Testis (tissue), 3 donors: ENCODE results near the gene GRIP2. TPM values are rescaled to one million over a fixed set of nuclear protein-coding genes. Genes with fewer than 3 reads are reported as not detected.

Experiments
- DNase-seq: peaks from one replicate; pipeline ENCODE4 v3.0.0-alpha.2; 2019
- H3K27ac ChIP-seq, 2 donors: fragments of 200-600 bp; sonication (generic); one replicate each; pipeline ENCODE4 v1.5.1; 2019
- H3K27me3 ChIP-seq: fragments of 200-600 bp; sonication (generic); one replicate; pipeline ENCODE4 v1.5.1; 2019
- H3K36me3 ChIP-seq: fragments of 200-600 bp; sonication (generic); one replicate; pipeline ENCODE4 v1.5.1; 2017; ENCODE audit warnings: low read depth; ENCODE audit errors: missing control alignments
- H3K4me1 ChIP-seq: fragments of 200-600 bp; sonication (generic); one replicate; pipeline ENCODE4 v1.5.1; 2019
- H3K4me3 ChIP-seq, 2 donors: fragments of 200-600 bp; sonication (generic); one replicate each; pipeline ENCODE4 v1.5.1; 2017 to 2019
- H3K9me3 ChIP-seq: fragments of 200-600 bp; sonication (generic); one replicate; pipeline ENCODE4 v1.5.1; 2017
- CTCF ChIP-seq, 3 experiments: fragments of 450-650 bp in 2 of 3; fragments of 200-600 bp in 1 of 3; sonication (generic) in 1 of 3; IDR thresholded peaks; one replicate each; pipeline ENCODE4 v1.5.1; 2016 to 2019; ENCODE audit warnings: antibody characterized with exemption in 3 of 3, mild to moderate bottlenecking in 2 of 3, moderate library complexity in 1 of 3
- POLR2A ChIP-seq: fragments of 450-650 bp; IDR thresholded peaks from one replicate; pipeline ENCODE4 v1.6.1; 2017; ENCODE audit warnings: antibody characterized with exemption, mild to moderate bottlenecking, moderate library complexity
- WGBS, 2 donors: methylation state at CpG; one replicate each; pipeline ENCODE4 v1.1.5; 2018; 5-methylcytosine and 5-hydroxymethylcytosine counted together
- intact Hi-C: fragments of 100-400 bp; cut with DNase I; formaldehyde crosslinking; loops from one replicate; pipeline ENCODE4 v1.15.1; 2023; ENCODE audit warnings: low total_unique reads
- polyA plus RNA-seq: library from polyadenylated mRNA; stranded (reverse); fragments of 350-450 nt; fragmentation: Illumina TruSeq; extraction: RNeasy Lipid Tissue Mini Kit (QIAGEN cat#74804); gene quantifications from one replicate; pipeline ENCODE4 v1.2.3, GENCODE V29; 2014; ENCODE audit warnings: low read depth, low replicate concordance; ENCODE audit not compliant: insufficient read depth
- total RNA-seq, 2 donors: library from RNA; depleted of rRNA; stranded (reverse); fragments of >200 nt; gene quantifications; one replicate each; pipeline ENCODE4 v1.2.3, GENCODE V29; 2016

The GRIP2 gene
- total and polyA plus RNA-seq, 3 donors from 2014 or later, result 2.4 to 3.2 (median 2.7) TPM

GRCh38 chr3:14446988-14447570 lies 93.1 kb downstream of the GRIP2 start:
- Histone ChIP-seq H3K27me3 (no peaks in the 10 kb centered on the region), H3K9me3 (no peaks in the 10 kb centered on the region), H3K4me3 (no peak overlapping the region), H3K27ac (no peak overlapping the region), H3K4me1 (peaks cover 6% of the 10 kb centered on the region), H3K36me3 (no peaks in the 10 kb centered on the region)
- 100% methylated on average over 1 of the region's 1 CpG for WGBS, 2 donors
- intact Hi-C loops, result no loop called here
- TF ChIP-seq CTCF (IDR thresholded peaks at IDR 0.05), result no peak
- no peak for TF ChIP-seq POLR2A
- no peak for DNase-seq

GRCh38 chr3:14445773-14446172 lies 94.4 kb downstream of the GRIP2 start:
- Histone ChIP-seq H3K4me3 (no peak overlapping the region), H3K4me1 (no peaks in the 10 kb centered on the region), H3K36me3 (no peaks in the 10 kb centered on the region), H3K27ac (no peak overlapping the region), H3K9me3 (no peaks in the 10 kb centered on the region), H3K27me3 (no peaks in the 10 kb centered on the region)
- intact Hi-C loops, result no loop called here
- TF ChIP-seq POLR2A (no peak), CTCF (IDR thresholded peaks at IDR 0.05) (no peak)
- 93 to 95% methylated on average over 4 of the region's 4 CpGs for WGBS, 2 donors
- no peak for DNase-seq

- no peak for TF ChIP-seq CTCF (IDR thresholded peaks at IDR 0.05)
- TF ChIP-seq POLR2A, result no peak
- 93 to 96% methylated on average over 5 to 6 of the region's 6 CpGs for WGBS, 2 donors
- H3K9me3 ChIP-seq, result no peaks in the 10 kb centered on the region
- no peaks in the 10 kb centered on the region for H3K27me3 ChIP-seq
- no peak for DNase-seq
- H3K36me3 ChIP-seq, result no peaks in the 10 kb centered on the region
- no peak overlapping the region for H3K27ac ChIP-seq
- H3K4me3 ChIP-seq, result no peak overlapping the region
- intact Hi-C loops, result no loop called here
- H3K4me1 ChIP-seq, result peaks cover 8% of the 10 kb centered on the region
Observed at GRCh38 chr3:14444380-14444779, 95.8 kb downstream of the GRIP2 start.

- no peaks in the 10 kb centered on the region for H3K9me3 ChIP-seq
- intact Hi-C loops, result no loop called here
- no peaks in the 10 kb centered on the region for H3K36me3 ChIP-seq
- 88 to 93% methylated on average over 6 of the region's 6 CpGs for WGBS, 2 donors
- no peaks in the 10 kb centered on the region for H3K27me3 ChIP-seq
- no peak for DNase-seq
- H3K4me1 ChIP-seq, result peaks cover 14% of the 10 kb centered on the region
- no peak overlapping the region for H3K4me3 ChIP-seq
- no peak for TF ChIP-seq POLR2A
- no peak for TF ChIP-seq CTCF (IDR thresholded peaks at IDR 0.05)
- H3K27ac ChIP-seq, result no peak overlapping the region
Observed at GRCh38 chr3:14441920-14442300, 98.2 kb downstream of the GRIP2 start.

- Histone ChIP-seq H3K4me1 (peaks cover 14% of the 10 kb centered on the region), H3K9me3 (no peaks in the 10 kb centered on the region), H3K4me3 (no peak overlapping the region), H3K27me3 (no peaks in the 10 kb centered on the region), H3K27ac (no peak overlapping the region), H3K36me3 (no peaks in the 10 kb centered on the region)
- WGBS, 2 donors, result 69 to 74% methylated on average over 6 to 18 of the region's 18 CpGs
- DNase-seq, result no peak
- no peak for TF ChIP-seq CTCF (IDR thresholded peaks at IDR 0.05)
- TF ChIP-seq POLR2A, result no peak
- intact Hi-C loops, result no loop called here
Observed at GRCh38 chr3:14441240-14441919, 98.8 kb downstream of the GRIP2 start.
